Activated CD4-positive, alpha-beta T cell treated with anti-CD3 and anti-CD28 coated beads for 24 hours (primary cell): ENCODE data around the gene ANKRD1.

Source experiments
- DNase-seq, 2 donors: peaks; one replicate each; pipeline ENCODE4 v3.0.0-alpha.2; 2020; ENCODE audit warnings: low read depth in 2 of 2

The ANKRD1 gene

DNA sequence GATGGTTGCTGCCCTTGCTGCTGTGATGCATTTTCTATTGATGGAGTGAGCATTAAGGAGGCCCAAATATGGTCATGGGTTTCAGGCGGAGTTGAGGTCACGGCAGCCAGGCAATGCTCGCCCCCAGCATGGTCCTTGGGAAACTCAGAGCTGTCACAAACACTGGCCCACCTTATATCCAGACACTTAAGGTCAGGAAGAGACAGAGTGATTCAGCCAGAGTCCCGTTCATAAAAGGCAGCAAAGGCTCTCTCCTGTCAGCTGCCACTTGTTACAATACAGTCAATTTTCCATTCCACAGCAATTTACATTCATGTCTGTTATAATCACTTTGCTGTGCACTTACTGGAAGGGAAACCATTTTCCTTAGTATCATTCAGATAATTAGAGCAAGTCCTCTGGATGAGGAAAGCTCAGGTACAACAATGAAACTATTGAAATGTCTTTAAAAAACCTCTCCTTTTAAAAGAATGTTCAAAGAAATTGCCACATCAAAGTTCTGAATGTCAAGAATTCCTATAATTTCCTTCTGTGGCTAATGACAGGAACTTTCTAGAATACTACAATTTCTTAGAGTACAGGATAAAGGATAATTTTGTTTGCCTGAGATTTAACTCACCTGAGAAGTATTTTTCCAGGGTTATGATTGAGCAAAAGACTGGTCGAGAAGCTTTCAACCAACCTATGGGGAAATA, 14.8 kb upstream of the ANKRD1 start:
- no peak for DNase-seq

DNA sequence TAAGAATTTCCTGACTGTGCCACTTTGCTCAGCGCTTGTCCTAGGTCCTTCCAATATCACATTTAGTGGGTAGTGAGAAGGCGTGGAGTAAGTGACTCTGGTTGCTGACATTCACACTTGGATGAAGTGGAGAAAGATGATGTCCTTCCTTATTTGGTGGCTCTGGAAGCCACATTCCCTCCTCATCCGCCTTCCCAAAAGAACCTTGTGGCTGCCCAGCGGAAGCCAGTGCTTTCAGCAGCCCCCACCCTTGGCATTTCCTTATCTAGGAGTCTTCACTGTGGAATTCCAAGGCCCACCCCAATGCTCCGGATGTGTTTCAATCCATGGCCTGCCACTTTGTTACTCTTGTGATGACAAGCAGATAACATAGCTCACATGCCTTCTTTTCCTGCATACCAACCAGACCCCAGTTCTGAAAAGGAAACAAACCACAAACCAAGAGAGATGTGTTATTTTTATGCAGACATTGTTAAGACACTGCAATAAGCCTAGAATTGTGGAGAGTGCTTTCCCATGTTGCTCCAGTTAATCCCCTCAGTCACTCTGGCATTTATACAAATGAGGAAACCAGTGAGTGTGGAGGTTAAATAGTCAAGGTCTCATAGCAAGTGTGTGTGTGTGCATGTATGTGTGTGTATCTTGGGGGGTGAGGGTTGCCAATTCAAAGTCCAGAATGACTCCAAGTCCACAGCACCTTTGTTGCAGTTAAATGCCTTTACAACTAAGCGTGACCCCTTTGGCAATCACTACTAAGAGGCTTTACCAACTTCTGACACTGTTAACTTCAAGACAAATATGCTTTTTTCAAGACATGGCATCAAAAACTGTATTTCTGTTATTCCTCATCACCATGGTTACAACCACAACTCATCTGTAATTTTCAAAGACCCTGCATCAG, 10.3 kb upstream of the ANKRD1 start:
- no peak for DNase-seq

DNA sequence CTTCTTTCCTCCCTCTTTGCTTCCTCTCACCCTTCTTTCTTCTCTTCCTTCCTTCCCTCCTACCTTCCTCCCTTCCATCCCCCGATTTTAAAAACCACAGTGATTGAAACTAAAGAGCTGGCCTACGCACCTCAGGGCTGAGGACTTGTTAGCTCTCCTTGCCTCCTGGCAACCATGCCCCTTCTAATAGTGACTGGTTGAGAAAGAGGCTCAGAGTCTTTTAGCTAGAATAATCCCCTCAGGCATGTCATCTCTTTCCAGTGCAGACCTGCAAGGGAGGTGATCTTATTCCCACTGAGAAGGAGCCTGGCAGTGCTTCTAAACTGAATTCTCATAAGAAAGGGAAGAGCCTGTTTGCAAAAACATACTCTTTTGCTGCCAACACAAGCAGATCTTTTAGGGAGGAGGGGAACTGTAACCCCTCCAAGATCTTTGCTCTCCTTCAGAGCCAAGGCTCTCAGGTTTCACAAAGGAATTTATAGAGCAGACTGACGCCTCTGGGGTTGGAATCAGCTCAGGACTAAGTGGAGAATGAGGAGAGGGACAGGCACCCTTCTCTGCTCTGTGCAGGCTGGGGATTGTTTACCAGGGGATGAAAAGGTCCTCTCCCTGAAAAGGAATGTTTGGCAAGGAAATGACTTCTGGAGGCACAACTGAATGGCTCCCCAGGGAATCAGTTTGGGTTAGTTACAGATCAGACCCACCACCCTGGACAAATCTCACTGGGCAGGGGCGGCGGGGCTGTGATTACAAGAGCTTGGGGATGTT, 9.4 kb upstream of the ANKRD1 start:
- DNase-seq = no peak

DNA sequence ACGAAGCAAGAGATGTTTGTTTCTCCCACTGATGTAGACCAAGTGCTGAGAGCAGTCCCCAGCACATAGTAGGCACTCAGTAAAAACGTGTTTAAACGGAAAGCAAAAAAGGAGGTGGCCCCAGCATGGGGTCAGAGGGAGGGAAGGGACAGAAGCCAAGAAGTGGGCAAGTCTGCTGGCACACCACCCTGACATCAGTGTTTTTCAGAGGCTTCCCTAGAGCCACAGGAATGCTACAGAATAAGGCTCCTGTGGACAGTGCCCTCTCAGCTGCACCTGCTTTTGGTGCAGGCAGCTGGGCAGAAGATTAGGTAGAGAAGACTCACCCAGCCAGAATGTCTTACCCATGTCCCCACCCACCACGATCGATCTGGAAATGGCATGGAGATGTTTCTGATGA, 8.3 kb upstream of the ANKRD1 start:
- no peak for DNase-seq

DNA sequence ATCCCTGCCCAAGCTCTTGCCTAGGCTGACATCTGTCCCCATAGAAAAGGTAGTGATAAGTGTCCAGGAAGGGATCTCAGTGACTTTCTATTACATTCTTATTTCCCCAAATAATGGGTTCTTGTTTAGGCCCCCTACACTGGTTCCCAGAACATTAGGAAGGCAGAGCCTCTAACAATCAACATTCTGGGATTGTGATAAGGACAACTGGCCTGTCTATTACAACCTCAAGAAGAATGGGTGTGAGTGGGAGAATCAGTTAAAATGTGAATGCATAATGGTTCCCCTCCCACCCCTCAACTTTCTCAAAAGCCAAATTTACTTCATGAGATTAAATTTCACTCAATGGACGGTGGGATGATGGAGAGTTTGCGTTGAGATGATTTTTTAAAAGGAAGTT, 6.4 kb upstream of the ANKRD1 start:
- DNase-seq = no peak

DNA sequence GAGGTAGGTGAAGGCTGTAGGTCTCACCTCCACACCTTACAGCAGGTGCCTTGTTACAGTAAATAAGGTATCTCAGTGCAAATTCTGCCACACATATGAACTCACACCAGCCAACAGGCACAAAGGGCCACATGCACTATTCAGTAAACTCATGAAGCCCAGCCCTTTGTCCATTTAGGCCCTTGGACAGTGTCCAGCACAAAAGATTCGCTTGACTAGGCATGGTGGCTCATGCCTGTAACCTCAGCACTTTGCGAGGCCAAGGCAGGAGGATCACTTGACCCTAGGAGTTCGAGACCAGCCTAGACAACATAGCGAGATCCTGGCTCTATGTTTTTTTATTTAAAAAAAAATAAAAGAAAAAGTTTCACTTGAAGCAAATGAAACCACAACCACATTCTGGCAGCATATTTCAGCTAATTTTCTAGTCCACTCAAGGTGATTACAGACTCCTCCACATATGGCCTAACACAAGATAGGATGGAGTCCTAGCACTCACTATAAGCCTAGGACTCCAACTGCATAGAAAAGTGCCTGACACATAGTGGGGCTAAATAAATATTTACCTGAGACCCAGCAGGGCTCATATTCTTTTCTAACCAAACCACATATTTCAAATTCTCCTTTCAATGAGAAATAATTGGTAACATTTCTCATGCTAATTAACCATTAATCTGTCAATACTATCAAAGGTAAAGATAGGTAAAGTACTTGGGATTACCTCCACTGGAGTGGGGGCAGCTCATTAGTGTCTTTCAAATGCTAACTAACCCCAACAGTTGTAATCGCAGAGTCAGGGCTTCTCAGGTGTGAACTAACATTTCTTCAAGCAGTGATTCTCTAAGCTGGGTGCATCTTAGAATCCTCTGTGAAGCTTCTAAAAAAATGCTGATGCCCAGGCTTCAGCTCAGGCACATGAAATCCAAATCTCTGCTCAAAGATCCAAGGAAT, 4.5 kb upstream of the ANKRD1 start:
- DNase-seq = no peak

DNA sequence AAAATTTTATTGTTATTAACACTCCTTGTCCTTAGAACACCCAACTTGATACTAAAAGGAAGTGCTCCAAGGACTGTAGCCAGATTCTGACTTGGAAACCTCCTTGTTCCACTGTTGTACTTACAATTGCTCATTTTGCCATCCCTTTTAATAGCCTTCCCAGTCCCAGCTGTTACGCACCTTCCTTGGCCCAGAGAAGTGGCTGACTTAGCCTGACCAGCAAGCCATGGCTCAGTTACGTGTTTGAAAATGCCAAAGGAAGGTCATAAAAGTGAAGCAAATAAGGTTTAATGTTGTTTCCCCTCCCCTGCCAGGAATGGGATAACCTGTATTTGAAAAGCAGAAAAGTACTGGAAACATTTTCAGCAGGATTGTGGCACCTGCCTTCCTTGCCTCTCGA, 3.7 kb upstream of the ANKRD1 start:
- DNase-seq = no peak

DNA sequence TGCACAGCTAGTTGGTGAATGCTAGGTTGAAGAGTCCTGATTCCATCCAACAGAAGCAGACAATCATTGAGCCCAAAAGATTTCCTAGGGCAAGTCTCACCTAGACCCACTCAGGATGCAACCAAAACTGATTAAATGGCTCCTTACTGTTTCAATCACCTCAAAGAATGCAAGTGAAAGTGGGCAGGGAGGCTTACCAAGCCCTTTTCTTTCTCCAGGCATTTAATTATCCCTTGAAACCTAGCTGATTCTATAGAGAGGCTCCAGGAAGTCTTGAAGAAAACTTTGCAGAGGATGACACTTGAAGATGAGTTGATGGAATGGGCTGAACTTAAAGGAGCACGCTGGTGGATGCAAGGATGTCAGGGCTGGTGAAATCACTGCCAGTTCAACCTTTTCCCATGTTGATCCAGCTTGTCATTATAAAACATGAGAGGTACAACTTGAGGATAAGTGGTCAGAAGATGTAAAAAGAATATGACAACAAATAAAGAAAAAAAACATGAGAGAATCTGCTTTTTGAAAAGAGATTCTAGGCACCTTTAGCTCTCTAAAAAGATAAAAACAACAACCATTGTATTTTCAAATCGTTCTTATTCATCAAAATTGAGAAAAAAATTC, 2.3 kb upstream of the ANKRD1 start:
- DNase-seq = no peak

DNA sequence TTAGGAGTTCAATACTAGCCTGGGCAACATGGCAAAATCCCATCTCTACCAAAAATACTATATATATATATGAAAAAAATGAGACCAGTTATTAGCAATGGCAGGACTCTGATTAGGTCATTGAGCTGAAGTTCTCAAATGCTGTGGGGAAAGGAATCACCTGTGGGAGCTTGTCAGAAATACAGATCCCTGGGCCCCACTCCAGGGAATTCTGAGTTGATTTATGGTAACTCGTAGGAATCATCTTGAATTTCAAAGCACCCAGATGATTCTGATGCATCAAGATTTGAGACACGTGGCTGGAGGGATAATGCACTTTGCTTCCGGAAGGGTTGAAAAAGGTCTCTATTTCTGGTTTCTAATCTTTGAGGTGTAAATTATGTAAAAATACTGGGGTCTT, 1.0 kb upstream of the ANKRD1 start:
- DNase-seq = no peak

DNA sequence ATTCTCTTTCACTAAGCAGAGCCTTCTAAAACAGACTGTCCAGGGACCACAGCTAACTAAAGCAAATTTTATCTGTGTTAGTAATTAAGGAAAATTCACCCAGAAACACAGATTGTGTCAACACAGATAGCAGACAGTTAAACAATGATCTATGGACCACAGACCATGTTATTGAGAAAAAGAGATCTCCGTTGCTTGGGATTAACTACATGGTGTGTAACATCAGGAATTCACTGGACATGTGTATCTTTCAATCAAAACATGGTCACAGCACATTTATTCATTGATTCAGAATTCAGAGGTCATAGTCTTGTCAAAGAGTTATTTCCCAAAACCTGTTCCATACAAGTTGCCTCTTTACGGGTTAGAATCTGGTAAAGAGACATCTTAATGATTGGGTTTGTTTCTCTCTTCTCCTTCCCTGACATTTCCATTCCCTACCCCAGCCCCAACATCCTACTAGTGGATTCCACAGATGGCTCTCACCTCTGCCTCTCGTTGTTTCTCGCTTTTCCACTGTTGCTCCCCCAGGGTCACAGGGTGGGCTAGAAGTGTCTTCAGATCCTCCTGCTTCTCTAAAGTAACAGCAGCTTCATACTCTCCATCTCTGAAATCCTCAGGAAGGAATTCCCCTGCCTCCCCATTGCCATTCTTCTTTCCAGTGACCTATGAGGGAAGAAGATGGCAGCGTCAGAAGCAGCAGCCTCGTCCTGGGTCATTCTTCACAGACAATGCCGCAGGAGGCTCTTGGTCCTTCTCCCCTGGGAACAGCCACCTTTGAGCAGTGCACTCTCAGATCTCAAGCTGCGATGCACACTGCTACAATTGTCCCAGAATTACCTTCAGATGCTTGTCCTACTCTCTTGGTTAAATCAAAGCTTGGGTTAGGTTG, 958 bp downstream of the ANKRD1 start:
- no peak for DNase-seq

DNA sequence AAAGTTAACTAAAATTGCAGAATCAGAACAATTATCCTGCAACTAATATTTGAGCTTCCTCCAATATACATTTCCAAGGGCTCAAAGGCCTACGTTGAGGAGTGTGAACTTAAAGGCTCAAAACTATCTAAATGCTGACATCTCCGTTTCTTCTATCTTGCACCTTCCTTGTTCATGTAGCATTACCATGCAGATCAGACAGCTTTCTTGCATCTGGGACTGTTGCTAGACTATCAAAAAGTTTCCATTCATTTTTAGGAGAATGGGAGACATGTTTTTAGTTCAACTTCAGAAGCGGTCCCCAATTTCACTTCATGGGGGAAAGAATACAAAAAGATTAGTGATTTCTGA, 2.9 kb downstream of the ANKRD1 start:
- DNase-seq = no peak

DNA sequence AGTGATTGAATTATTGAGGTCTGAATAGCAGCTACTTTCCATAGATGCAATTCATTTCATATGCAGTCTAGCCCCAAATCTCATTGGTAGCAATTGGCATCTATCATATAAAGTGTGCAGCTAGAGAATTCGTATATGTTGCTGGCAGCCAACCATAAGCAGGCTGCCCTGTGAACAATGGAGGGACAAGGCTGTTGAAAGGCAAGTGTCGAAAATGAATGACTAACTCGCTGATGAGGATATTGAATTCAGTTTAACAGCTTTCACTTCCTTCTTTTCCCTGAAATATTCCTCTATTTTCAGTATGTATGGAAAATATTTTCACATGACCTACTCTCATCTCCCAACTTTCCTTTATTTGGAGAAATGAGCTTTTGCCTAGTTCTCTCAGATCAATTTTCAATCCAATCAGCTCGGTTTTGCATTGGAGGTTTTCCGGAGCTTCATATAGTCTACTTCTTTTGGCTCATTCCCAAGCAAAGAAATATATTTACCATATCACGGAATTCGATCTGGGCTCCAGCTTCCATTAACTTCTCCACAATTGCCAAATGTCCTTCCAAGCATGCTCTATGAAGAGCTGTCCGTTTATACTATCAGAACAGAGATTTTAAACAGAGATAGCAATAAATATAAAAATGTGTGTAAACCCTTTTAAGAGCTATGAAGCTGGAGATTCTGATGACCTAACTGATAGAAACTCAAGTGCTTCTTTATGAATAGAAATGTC, 3.5 kb downstream of the ANKRD1 start:
- DNase-seq = no peak

DNA sequence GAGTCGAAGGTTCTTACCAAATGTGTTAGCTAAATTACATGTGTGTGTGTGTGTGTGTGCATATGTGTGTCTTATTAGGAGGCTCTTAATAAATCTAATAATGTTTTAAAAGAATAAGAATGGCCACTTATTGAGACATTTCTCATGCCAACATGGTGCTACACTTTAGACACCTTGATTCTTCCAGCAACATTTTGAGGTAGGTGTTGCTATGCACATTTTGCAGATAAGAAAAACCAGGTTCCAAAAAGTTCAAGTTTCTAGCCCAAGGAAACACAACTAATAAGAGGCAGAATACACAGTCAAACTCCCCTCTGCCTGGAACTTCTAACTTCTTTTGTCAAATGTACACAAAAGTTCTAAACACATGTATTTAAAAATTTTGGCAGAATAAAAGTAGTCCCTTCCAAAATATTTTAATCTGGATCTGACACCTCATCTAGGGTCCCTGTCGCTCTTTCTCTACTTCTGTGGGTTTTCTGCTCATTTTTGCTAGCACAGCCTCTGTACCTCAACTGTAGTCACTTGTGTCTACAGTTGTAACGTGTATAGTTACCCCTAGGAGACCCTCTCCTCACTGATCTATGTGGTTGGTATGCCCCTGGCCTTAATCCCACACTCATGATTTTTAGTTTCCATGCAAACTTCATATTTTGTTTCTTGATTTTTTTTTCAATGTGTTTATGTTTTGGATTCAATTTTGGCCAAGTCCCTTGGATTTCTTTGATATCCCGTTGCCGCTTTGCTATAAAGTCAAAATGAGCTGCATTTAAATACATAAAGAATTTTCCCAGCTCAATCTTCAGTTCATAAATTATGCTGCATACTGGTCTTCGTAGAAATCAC, 4.3 kb downstream of the ANKRD1 start:
- DNase-seq = no peak

DNA sequence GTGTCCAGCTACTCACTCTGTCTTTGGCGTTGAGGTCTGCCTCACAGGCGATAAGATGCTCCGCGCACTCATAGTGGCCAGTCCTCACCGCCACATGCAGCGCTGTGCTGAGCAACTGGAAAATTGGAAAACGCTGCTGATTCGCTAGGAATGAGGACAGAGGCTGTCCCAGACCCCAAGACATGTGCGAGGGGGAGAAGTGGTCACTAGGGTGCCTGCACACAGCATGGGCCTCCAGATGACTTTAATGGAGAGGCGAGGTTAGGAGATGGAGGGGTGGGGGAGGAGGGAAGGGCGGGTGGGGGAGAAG, 5.2 kb downstream of the ANKRD1 start:
- DNase-seq = no peak

DNA sequence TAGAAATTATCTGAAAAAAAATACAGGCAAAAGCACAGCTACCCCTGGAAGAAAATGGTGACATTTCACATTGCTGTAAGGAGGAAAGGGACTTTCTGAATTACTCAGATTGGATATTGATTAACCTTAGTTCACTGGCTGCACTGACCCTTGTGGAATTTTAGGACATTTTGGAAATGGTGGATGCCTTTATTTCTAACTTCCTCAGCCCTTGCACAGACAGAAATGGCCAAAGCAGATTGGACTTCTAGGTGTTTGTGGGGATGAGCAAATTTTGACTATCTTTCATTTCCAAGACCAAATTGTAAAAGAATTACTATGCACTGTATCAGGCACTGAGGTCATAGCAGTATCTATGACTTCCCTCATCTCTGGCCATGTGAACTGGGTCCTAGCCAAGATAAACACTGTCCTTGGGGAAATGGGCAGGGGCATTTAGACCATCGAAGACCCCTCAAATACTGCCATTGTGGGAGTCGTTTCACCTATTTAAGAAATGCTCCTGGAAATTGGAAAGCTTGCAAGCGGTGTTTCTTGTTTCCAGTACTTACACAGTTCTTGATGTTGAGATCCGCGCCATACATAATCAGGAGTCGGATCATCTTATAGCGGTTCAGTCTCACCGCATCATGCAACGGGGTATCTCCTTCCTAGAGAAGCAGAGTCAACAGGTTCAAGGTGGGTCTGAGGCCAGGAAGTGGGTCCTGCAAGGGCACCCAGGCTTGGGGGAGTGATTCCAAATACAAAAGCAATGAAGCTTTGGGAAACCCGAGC, 5.7 kb downstream of the ANKRD1 start:
- DNase-seq = no peak

DNA sequence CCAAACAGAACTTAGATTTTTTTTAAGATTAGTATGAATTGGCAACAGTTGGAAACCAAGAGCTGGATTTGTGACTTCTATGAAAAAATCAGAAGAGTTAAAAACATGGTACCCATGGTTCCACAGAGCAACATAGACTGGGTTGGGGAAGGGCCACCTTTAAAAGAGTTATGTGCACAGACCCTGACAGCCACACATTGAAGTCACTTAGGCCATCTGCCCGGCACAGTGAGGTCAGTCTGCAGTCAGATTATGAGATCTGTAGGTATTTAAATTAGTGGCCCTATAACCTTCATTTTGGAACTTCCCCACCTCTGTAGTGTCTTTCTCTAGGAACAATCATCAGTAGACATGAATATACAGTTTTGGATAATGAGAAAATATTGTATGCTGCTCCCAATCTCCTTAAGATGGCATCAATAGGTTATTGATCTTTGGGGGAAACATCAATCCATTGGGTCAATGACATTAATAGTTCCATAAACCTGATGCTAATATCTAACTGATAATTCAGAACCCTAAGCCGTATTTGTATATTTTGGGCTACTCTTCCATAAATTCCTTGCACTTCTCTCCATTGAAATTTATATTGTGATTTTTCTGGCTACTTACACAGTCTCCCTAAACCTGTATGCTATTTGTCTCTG, 7.0 kb downstream of the ANKRD1 start:
- DNase-seq = no peak

DNA sequence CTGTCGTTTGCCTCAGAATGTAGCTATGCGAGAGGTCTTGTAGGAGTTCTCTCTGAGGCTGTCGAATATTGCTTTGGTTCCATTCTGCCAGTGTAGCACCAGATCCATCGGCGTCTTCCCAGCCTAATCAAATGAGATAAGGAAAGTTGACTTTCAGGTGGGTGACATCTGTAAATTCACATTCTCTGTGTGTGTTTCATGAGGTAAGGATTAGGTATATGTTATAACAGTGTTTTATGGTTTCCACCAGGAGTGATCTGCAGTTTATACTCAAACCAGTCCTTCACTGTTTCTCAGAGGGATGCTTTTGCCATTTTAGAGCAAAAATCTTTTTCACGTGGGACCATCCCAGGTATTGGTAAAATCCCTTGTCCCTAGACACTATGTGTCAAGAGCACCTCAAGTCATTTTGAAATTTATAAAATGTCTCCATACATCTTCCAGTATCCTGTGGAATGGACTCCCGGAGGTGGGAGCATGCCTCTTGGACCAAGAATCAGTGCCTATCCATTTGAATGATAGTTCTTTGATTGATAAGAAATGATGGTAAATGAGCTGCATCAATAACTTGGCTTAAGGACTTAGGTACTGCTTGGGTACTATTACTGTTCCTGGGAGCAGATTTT, 7.9 kb downstream of the ANKRD1 start:
- no peak for DNase-seq
